HepG2 (cell line): ENCODE measurements around the gene YIPF2. TPM values are rescaled to one million over a fixed set of nuclear protein-coding genes. Genes with fewer than 3 reads are reported as not detected.

Experiments
- ATAC-seq: fragments of 200-7000 bp; cut with Tn5 transposase; 3 replicates; pipeline ENCODE4 v1.9.1; 2020; ENCODE audit warnings: mild to moderate bottlenecking, moderate library complexity
- BruUV-seq: library from RNA; stranded (reverse); fragments of 400-500 nt; replicated peaks from 2 replicates; lab custom pipeline; 2021; lab: Mats Ljungman, UMichigan
- CTCF ChIA-PET: fragments of 300-600 bp; formaldehyde crosslinking; extraction: SDS; loops from one replicate; lab custom pipeline; 2021; ENCODE audit warnings: low total read pairs, inconsistent platforms, low intra/inter-chr PET ratio; lab: Yijun Ruan, JAX
- POLR2A ChIA-PET: fragments of 350-600 bp; sonication (Branson Sonifier 250); formaldehyde crosslinking; loops from one replicate; lab custom pipeline; 2020; ENCODE audit warnings: antibody characterized with exemption, inconsistent platforms; lab: Yijun Ruan, JAX
- DNase-seq: peaks from one replicate; pipeline ENCODE4 v3.0.0-alpha.2; 2015; ENCODE audit warnings: low spot score
- FAIRE-seq: peaks from 3 replicates; lab custom pipeline; 2011; peaks lifted over from hg19 to GRCh38; lab: Jason Lieb, UNC
- H2AFZ ChIP-seq: one replicate; pipeline ENCODE4 v1.6.1; 2011; ENCODE audit warnings: low read length, inconsistent platforms
- H3K27ac ChIP-seq: fragments of 300-600 bp; 3 replicates; pipeline ENCODE4 v1.8.0; 2011; ENCODE audit warnings: mixed run types, mild to moderate bottlenecking, mixed read lengths, low read length, inconsistent platforms; ENCODE audit not compliant: insufficient read depth; ENCODE audit errors: extremely low read length
- H3K27me3 ChIP-seq, 2 experiments: fragments of 200-600 bp in 1 of 2; 2 replicates in 1 of 2; 3 replicates in 1 of 2; pipeline versions ENCODE4 v1.6.0 to v1.8.0; 2011; ENCODE audit warnings: low read length in 2 of 2, mild to moderate bottlenecking in 2 of 2, moderate library complexity in 2 of 2, inconsistent platforms in 1 of 2; ENCODE audit not compliant: insufficient read depth in 2 of 2, control insufficient read depth in 1 of 2
- H3K36me3 ChIP-seq, 2 experiments: fragments of 200-600 bp in 1 of 2; replicated peaks in 1 of 2; 2 replicates in 1 of 2; 3 replicates in 1 of 2; pipeline versions ENCODE4 v1.5.1 to v1.8.0; 2011; ENCODE audit warnings: low read length in 2 of 2, inconsistent platforms in 1 of 2; ENCODE audit not compliant: insufficient read depth in 2 of 2, control insufficient read depth in 1 of 2
- H3K4me1 ChIP-seq: 2 replicates; pipeline ENCODE4 v1.5.1; 2012; ENCODE audit warnings: low read length, inconsistent platforms; ENCODE audit not compliant: insufficient read depth
- H3K4me2 ChIP-seq: 2 replicates; pipeline ENCODE4 v1.6.0; 2011; ENCODE audit warnings: low read depth, low read length, inconsistent platforms
- H3K4me3 ChIP-seq, 3 experiments: fragments of 200-600 bp in 1 of 3; sonication (generic), shearing (Covaris generic) in 1 of 3; replicated peaks in 1 of 3; 2 replicates each; pipeline ENCODE4 v1.5.1; 2011 to 2016; ENCODE audit warnings: low read length in 3 of 3, inconsistent platforms in 2 of 3, low read depth in 2 of 3, mild to moderate bottlenecking in 2 of 3, control low read depth in 1 of 3, mixed read lengths in 1 of 3; ENCODE audit not compliant: insufficient read depth in 1 of 3
- H3K79me2 ChIP-seq: one replicate; pipeline ENCODE4 v1.6.1; 2011; ENCODE audit warnings: low read length, inconsistent platforms; ENCODE audit not compliant: insufficient read depth
- H3K9ac ChIP-seq: 2 replicates; pipeline ENCODE4 v1.6.0; 2011; ENCODE audit warnings: mild to moderate bottlenecking, low read depth, low read length, inconsistent platforms; ENCODE audit not compliant: insufficient read depth
- H3K9me3 ChIP-seq: 2 replicates; pipeline ENCODE4 v1.5.1; 2012; ENCODE audit warnings: mild to moderate bottlenecking, low read length
- H4K20me1 ChIP-seq: 2 replicates; pipeline ENCODE4 v1.6.0; 2011; ENCODE audit warnings: inconsistent platforms, mild to moderate bottlenecking, low read length, moderate library complexity; ENCODE audit not compliant: insufficient read depth
- CCAR2 ChIP-seq: fragments of 200-400 bp; formaldehyde crosslinking; optimal IDR thresholded peaks from 2 replicates; pipeline ENCODE3; 2018; ENCODE audit warnings: low read depth, mild to moderate bottlenecking, low read length, moderate library complexity
- CHD4 ChIP-seq: fragments of 200-600 bp; sonication (generic); IDR thresholded peaks from 2 replicates; pipeline ENCODE4 v1.7.0; 2017; ENCODE audit warnings: mild to moderate bottlenecking, low read length, borderline replicate concordance
- DPF2 ChIP-seq: sonication (generic); formaldehyde crosslinking; IDR thresholded peaks from 2 replicates; pipeline ENCODE4 v1.4.0; 2020; ENCODE audit warnings: mild to moderate bottlenecking, low read depth, missing genetic modification reagents, borderline replicate concordance
- HOXD1 ChIP-seq: sonication (generic); formaldehyde crosslinking; IDR thresholded peaks from 2 replicates; pipeline ENCODE4 v1.5.0; 2020; ENCODE audit warnings: missing genetic modification reagents
- JUNB ChIP-seq: sonication (generic); formaldehyde crosslinking; IDR thresholded peaks from 2 replicates; pipeline ENCODE4 v1.8.0; 2022; ENCODE audit warnings: missing genetic modification reagents, mild to moderate bottlenecking, borderline replicate concordance
- KDM1A ChIP-seq: IDR thresholded peaks from 2 replicates; pipeline ENCODE4 v1.6.1; 2016; ENCODE audit warnings: missing compliant biosample characterization
- REST ChIP-seq, 2 experiments: IDR thresholded peaks; 2 replicates each; pipeline ENCODE4 v1.6.1; 2011 to 2012; ENCODE audit warnings: low read length in 2 of 2, borderline replicate concordance in 1 of 2, low read depth in 1 of 2, mild to moderate bottlenecking in 1 of 2, moderate library complexity in 1 of 2
- STAT6 ChIP-seq: sonication (generic); formaldehyde crosslinking; IDR thresholded peaks from 2 replicates; pipeline ENCODE4 v1.4.0; 2020; ENCODE audit warnings: missing genetic modification reagents, mild to moderate bottlenecking, borderline replicate concordance
- ZMYM3 ChIP-seq: sonication (generic); formaldehyde crosslinking; IDR thresholded peaks from 2 replicates; pipeline ENCODE4 v1.5.1; 2020; ENCODE audit warnings: mild to moderate bottlenecking, missing genetic modification reagents
- ZNF343 ChIP-seq: sonication (generic); formaldehyde crosslinking; IDR thresholded peaks from 2 replicates; pipeline ENCODE4 v1.4.0; 2020; ENCODE audit warnings: mild to moderate bottlenecking, missing genetic modification reagents
- ZNF629 ChIP-seq: sonication (generic); formaldehyde crosslinking; conservative IDR thresholded peaks from 2 replicates; pipeline ENCODE4 v1.5.0; 2020; ENCODE audit warnings: missing genetic modification reagents
- ZNF75D ChIP-seq: sonication (generic); formaldehyde crosslinking; IDR thresholded peaks from 2 replicates; pipeline ENCODE4 v1.8.1; 2023; ENCODE audit warnings: missing genetic modification reagents, mild to moderate bottlenecking, borderline replicate concordance
- ZNF768 ChIP-seq: sonication (generic); formaldehyde crosslinking; IDR thresholded peaks from 2 replicates; pipeline ENCODE4 v1.4.0; 2020; ENCODE audit warnings: missing genetic modification reagents
- ZNF781 ChIP-seq: sonication (generic); formaldehyde crosslinking; IDR thresholded peaks from 2 replicates; pipeline ENCODE4 v1.5.1; 2020; ENCODE audit warnings: borderline replicate concordance, mild to moderate bottlenecking, missing genetic modification reagents; ENCODE audit errors: not compliant biosample characterization
- WGBS: methylation state at CpG from one replicate; pipeline ENCODE4 v1.1.6; 2017; ENCODE audit warnings: low lambda C conversion rate; 5-methylcytosine and 5-hydroxymethylcytosine counted together
- in situ Hi-C: cut with HindIII; loops from 2 replicates; pipeline ENCODE4 v1.10.0; 2017; ENCODE audit warnings: low pct_unique_long_range_greater_than_20kb; ENCODE audit not compliant: extremely low pct_ligation_motif_present
- intact Hi-C: fragments of 100-400 bp; cut with micrococcal nuclease; formaldehyde crosslinking; loops from one replicate; pipeline ENCODE4 v1.10.0; 2022; ENCODE audit not compliant: unreplicated experiment
- polyA plus RNA-seq, 8 experiments: library from polyadenylated mRNA; depleted of rRNA in 3 of 8; stranded (reverse) in 7 of 8; unstranded in 1 of 8; fragments of >200 nt; fragmentation: Illumina TruSeq in 4 of 8; extraction: Trizol in 4 of 8; gene quantifications; 2 replicates each; pipeline versions ENCODE4 v1.2.1 to v1.2.3, GENCODE V29; 2011 to 2016; ENCODE audit warnings: low read depth in 4 of 8, missing spikeins in 1 of 8, mixed read lengths in 1 of 8; ENCODE audit not compliant: insufficient read depth in 1 of 8
- total RNA-seq, 5 experiments: library from RNA; depleted of rRNA; stranded (reverse); fragments of >200 nt; fragmentation: Illumina TruSeq; extraction: Trizol; gene quantifications; 2 replicates each; pipeline ENCODE4 v1.2.3, GENCODE V29; 2016; ENCODE audit warnings: low read depth in 1 of 5
- TF ChIP-seq, protein P1 (sequence below): IDR thresholded peaks from 2 replicates; pipeline ENCODE4 v1.6.1; 2018; ENCODE audit warnings: missing genetic modification reagents, mild to moderate bottlenecking, missing compliant biosample characterization

The YIPF2 gene
- total and polyA plus RNA-seq, 2 of the 13 experiments (the other 11 are each of a cell fraction or from before 2014, with no cell fraction given): 37.3 to 53.2 TPM

- Histone ChIP-seq H3K36me3 (peaks cover 24 to 59% of the 10 kb centered on the region in 2 experiments; a peak in 4 of 5 replicates), H4K20me1 (0 out of 2 replicates have a peak, but pooled peaks cover 3% of the 10 kb centered on the region), H3K4me1 (no peaks in the 10 kb centered on the region), H3K4me3 (no peak overlapping the region), H3K27me3 (no peaks in the 10 kb centered on the region), H3K9me3 (no peaks in the 10 kb centered on the region), H3K79me2 (no peaks in the 10 kb centered on the region), H3K27ac (no peak overlapping the region), H2AFZ (no peak overlapping the region), H3K9ac (no peak overlapping the region), H3K4me2 (no peak overlapping the region)
- ChIA-PET POLR2A (no interaction called here), CTCF (no interaction called here)
- in situ Hi-C loops: no loop called here
- FAIRE-seq (no peak), ATAC-seq (no peak), DNase-seq (no peak)
- intact Hi-C loops: no loop called here
- 96% methylated on average over 15 of the region's 17 CpGs for WGBS
- BruUV-seq: no TSS peak
- TF ChIP-seq JUNB: no peak
- TF ChIP-seq ZNF629 (CRISPR knock-in tag): peak; percentile 95
- TF ChIP-seq ZNF75D (CRISPR knock-in tag): no peak
- TF ChIP-seq ZNF343 (CRISPR knock-in tag): no peak
- peak; percentile 70; the same call in 1 of the 2 replicates for TF ChIP-seq ZMYM3 (CRISPR knock-in tag)
- 0 out of 2 replicates have a peak, but pooled peaks have one; percentile 38 for TF ChIP-seq KDM1A
- TF ChIP-seq REST (IDR thresholded peaks at IDR 0.05; ENCODE audit: borderline replicate concordance in 1 of 2, low read depth in 1 of 2, low read length in 2 of 2): no peak
- peak; percentile 80; the same call in 1 of the 2 replicates for TF ChIP-seq CHD4
- TF ChIP-seq STAT6 (CRISPR knock-in tag): no peak
- no peak for TF ChIP-seq DPF2
- TF ChIP-seq CCAR2: no peak
- TF ChIP-seq ZNF768: peak; percentile 95
- TF ChIP-seq ZNF781 (CRISPR knock-in tag): no peak
- TF ChIP-seq, protein P1, sequence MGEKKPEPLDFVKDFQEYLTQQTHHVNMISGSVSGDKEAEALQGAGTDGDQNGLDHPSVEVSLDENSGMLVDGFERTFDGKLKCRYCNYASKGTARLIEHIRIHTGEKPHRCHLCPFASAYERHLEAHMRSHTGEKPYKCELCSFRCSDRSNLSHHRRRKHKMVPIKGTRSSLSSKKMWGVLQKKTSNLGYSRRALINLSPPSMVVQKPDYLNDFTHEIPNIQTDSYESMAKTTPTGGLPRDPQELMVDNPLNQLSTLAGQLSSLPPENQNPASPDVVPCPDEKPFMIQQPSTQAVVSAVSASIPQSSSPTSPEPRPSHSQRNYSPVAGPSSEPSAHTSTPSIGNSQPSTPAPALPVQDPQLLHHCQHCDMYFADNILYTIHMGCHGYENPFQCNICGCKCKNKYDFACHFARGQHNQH (CRISPR knock-in tag): no peak
- TF ChIP-seq HOXD1: no peak
Observed at GRCh38 chr19:10908380-10908960, 20.0 kb downstream of the YIPF2 start.
